CD4-positive, alpha-beta T cell (primary cell): Measurements from ENCODE around the gene MRPL45. TPM values are rescaled to one million over a fixed set of nuclear protein-coding genes. Genes with fewer than 3 reads are reported as not detected.

Experiments used
- ATAC-seq: fragments of 200-7000 bp; cut with Tn5 transposase; one replicate; pipeline ENCODE4 v1.10.0; 2022; ENCODE audit warnings: mild to moderate bottlenecking; ENCODE audit not compliant: poor library complexity
- CTCF ChIA-PET: fragments of 350-600 bp; sonication (Branson Sonifier 250); formaldehyde crosslinking; loops from one replicate; lab custom pipeline; 2021; ENCODE audit warnings: antibody characterized with exemption, inconsistent platforms; lab: Charles Lee
- POLR2A ChIA-PET: fragments of 350-600 bp; sonication (Branson Sonifier 250); formaldehyde crosslinking; loops from one replicate; lab custom pipeline; 2021; ENCODE audit warnings: antibody characterized with exemption, inconsistent platforms; lab: Charles Lee
- DNase-seq, 14 experiments: peaks; one replicate each; pipeline ENCODE4 v3.0.0-alpha.2; 2013 to 2020; ENCODE audit warnings: mixed read lengths in 2 of 14
- H3K27ac ChIP-seq, 2 donors: one replicate each; pipeline versions ENCODE4 v1.5.1 to v1.7.0; 2013; ENCODE audit warnings: low read length in 2 of 2, low read depth in 1 of 2, mild to moderate bottlenecking in 1 of 2
- H3K27me3 ChIP-seq, 2 experiments: 1 replicate in 1 of 2; 2 replicates in 1 of 2; pipeline versions ENCODE4 v1.6.1 to v1.7.0; 2013; ENCODE audit warnings: low read length in 2 of 2, control low read depth in 1 of 2, mild to moderate bottlenecking in 1 of 2, moderate library complexity in 1 of 2; ENCODE audit not compliant: insufficient read depth in 2 of 2, control insufficient read depth in 1 of 2
- H3K36me3 ChIP-seq: one replicate; pipeline ENCODE4 v1.6.1; 2013; ENCODE audit warnings: low read length, control low read depth; ENCODE audit not compliant: insufficient read depth
- H3K4me1 ChIP-seq: one replicate; pipeline ENCODE4 v1.6.1; 2013; ENCODE audit warnings: low read length, control low read depth; ENCODE audit not compliant: insufficient read depth
- H3K4me3 ChIP-seq: one replicate; pipeline ENCODE4 v1.5.1; 2013; ENCODE audit warnings: mild to moderate bottlenecking, low read length, moderate library complexity
- H3K9me3 ChIP-seq, 2 experiments: 1 replicate in 1 of 2; 2 replicates in 1 of 2; pipeline versions ENCODE4 v1.6.1 to v1.7.0; 2013; ENCODE audit warnings: low read length in 2 of 2, mild to moderate bottlenecking in 2 of 2, control low read depth in 1 of 2, moderate library complexity in 1 of 2; ENCODE audit not compliant: control insufficient read depth in 1 of 2, insufficient read depth in 1 of 2
- H3K27ac Mint-ChIP-seq: one replicate; pipeline ENCODE4 v1.8.0; 2020; ENCODE audit warnings: mixed read lengths
- H3K27me3 Mint-ChIP-seq: one replicate; pipeline ENCODE4 v1.8.0; 2021; ENCODE audit warnings: mixed read lengths
- H3K36me3 Mint-ChIP-seq: one replicate; pipeline ENCODE4 v1.8.0; 2021; ENCODE audit warnings: low read depth, mixed read lengths
- H3K4me1 Mint-ChIP-seq: one replicate; pipeline ENCODE4 v1.8.0; 2021; ENCODE audit warnings: low read depth, mixed read lengths
- H3K4me3 Mint-ChIP-seq: one replicate; pipeline ENCODE4 v1.8.0; 2020; ENCODE audit warnings: mild to moderate bottlenecking, mixed read lengths
- H3K9me3 Mint-ChIP-seq: one replicate; pipeline ENCODE4 v1.8.0; 2020; ENCODE audit warnings: mixed read lengths
- intact Hi-C, 2 experiments: fragments of 100-400 bp; cut with DNase I in 1 of 2; cut with micrococcal nuclease in 1 of 2; formaldehyde crosslinking; loops; one replicate each; pipeline versions ENCODE4 v1.15.1 to v1.9.0; 2023 to 2025; cut with DNase I, micrococcal nuclease
- total RNA-seq, 174 experiments: library from RNA in 2 of 174; stranded (reverse) in 2 of 174; gene quantifications; one replicate each; pipeline ENCODE4 v1.2.3 and lab custom pipeline; 2021 to 2026
- TF ChIP-seq, protein P1 (sequence below): fragments of 200-600 bp; IDR thresholded peaks from one replicate; pipeline ENCODE4 v1.8.0; 2022; ENCODE audit warnings: antibody characterized with exemption, mild to moderate bottlenecking

Gene MRPL45
- total RNA-seq, 2 experiments from 2014 or later = 17.5 to 17.7 TPM

DNA sequence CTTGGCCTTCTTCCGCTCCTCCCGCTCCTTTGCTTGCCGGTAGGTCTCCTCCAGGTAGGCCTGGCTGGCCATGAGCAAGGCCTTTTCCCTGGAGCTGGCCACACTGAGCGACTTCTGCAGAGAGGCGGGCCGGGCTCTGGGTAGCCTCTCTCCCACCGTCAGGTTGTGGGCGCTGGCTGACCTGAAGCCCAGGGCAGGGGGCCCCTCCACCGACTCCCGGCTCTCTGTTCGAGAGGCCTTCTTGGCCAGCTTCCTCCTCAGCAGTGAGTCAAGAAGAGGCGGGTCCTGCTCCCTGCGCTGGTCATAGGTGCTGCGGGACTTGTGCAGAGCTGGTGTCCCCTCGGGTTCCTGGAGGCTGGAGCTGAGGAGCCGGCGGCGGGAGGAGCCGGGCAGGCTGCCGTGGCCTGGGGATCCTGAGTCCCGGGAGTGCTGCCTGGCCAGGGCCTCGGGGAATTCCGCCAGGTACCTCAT, 34.0 kb downstream of the MRPL45 start:
- ChIA-PET CTCF (no interaction called here), POLR2A (no interaction called here)
- peaks cover 20% of the 10 kb centered on the region for H3K27me3 Mint-ChIP-seq
- no peak overlapping the region for H3K27ac Mint-ChIP-seq
- no peaks in the 10 kb centered on the region for H3K27me3 ChIP-seq
- peaks cover 12% of the 10 kb centered on the region for H3K4me1 Mint-ChIP-seq
- H3K4me3 ChIP-seq = no peak overlapping the region
- no peaks in the 10 kb centered on the region for H3K9me3 ChIP-seq
- H3K4me3 Mint-ChIP-seq = no peak overlapping the region
- intact Hi-C loops = no loop called here
- H3K36me3 Mint-ChIP-seq = no peaks in the 10 kb centered on the region
- DNase-seq (no peak), ATAC-seq (no peak)
- TF ChIP-seq, protein P1, sequence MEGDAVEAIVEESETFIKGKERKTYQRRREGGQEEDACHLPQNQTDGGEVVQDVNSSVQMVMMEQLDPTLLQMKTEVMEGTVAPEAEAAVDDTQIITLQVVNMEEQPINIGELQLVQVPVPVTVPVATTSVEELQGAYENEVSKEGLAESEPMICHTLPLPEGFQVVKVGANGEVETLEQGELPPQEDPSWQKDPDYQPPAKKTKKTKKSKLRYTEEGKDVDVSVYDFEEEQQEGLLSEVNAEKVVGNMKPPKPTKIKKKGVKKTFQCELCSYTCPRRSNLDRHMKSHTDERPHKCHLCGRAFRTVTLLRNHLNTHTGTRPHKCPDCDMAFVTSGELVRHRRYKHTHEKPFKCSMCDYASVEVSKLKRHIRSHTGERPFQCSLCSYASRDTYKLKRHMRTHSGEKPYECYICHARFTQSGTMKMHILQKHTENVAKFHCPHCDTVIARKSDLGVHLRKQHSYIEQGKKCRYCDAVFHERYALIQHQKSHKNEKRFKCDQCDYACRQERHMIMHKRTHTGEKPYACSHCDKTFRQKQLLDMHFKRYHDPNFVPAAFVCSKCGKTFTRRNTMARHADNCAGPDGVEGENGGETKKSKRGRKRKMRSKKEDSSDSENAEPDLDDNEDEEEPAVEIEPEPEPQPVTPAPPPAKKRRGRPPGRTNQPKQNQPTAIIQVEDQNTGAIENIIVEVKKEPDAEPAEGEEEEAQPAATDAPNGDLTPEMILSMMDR = no peak
- H3K9me3 Mint-ChIP-seq = no peaks in the 10 kb centered on the region
- no peak overlapping the region for H3K27ac ChIP-seq
- no peaks in the 10 kb centered on the region for H3K4me1 ChIP-seq
- H3K36me3 ChIP-seq = no peaks in the 10 kb centered on the region

DNA sequence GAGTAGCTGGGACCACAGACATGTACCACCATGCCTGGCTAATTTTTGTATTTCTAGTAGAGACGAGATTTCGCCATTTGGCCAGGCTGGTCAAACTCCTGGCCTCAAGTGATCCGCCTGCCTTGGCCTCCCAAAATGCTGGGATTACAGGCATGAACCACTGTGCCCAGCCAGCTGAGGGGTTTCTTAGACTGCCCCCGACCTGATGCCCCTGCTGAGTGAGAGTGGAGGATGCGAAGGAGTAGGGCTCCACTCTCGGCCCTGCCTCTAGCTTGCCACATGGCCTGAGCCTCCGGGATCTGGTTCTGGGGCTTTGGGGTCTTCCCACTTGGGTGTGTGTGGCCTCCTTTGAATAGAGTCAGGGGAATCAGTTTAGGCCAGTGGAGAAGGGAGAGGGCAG, 35.8 kb downstream of the MRPL45 start:
- Mint-ChIP-seq H3K9me3 (no peaks in the 10 kb centered on the region), H3K4me1 (peaks cover under 1% of the 10 kb centered on the region), H3K27me3 (peaks cover 20% of the 10 kb centered on the region), H3K27ac (no peak overlapping the region), H3K4me3 (no peak overlapping the region), H3K36me3 (no peaks in the 10 kb centered on the region)
- no peak for DNase-seq
- CTCF ChIA-PET = no interaction called here
- H3K27ac ChIP-seq = no peak overlapping the region
- POLR2A ChIA-PET = no interaction called here
- H3K36me3 ChIP-seq = no peaks in the 10 kb centered on the region
- ATAC-seq = no peak
- H3K4me1 ChIP-seq = no peaks in the 10 kb centered on the region
- H3K4me3 ChIP-seq = no peak overlapping the region
- no peaks in the 10 kb centered on the region for H3K27me3 ChIP-seq
- TF ChIP-seq, protein P1 = no peak
- no peaks in the 10 kb centered on the region for H3K9me3 ChIP-seq
- intact Hi-C loops = no loop called here

DNA sequence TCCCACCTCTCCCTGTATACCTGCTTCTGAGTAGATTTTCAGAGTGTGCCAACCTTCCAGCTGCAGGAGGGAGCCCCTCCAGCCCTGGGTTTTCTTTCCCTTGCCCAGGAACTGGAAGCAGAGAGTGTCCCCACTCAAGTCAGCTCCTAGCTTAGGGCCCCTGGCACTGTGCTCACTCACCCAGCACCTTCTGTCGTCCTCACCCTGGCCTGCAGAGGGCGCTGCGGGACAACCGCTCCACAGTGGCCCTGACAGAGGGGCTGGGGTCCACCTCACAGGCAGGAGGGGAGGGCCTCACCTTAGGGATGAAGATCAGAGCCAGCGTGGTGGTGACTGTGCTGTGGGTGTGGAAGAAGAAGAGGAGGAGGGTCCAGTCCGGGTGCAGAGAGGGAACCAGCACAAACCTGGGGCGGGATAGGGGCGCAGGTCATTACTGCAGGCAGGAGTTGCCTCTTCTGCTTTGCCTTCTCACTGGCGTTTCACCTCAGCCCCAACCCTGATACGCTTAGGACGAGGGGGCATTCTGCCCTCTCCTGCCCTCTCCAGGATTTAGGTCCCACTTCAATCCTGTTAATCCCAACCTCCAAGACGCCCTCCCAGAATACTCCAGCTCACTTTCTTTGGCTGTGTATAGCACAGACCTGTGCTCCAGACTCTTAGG, 36.8 kb downstream of the MRPL45 start:
- no peaks in the 10 kb centered on the region for H3K4me1 Mint-ChIP-seq
- Histone ChIP-seq H3K27ac (no peak overlapping the region), H3K4me3 (no peak overlapping the region), H3K4me1 (no peaks in the 10 kb centered on the region), H3K36me3 (no peaks in the 10 kb centered on the region), H3K9me3 (no peaks in the 10 kb centered on the region), H3K27me3 (no peaks in the 10 kb centered on the region)
- POLR2A ChIA-PET = no interaction called here
- CTCF ChIA-PET = no interaction called here
- ATAC-seq (peak; percentile 51), DNase-seq (peak in 11 of 14 experiments; percentile 4 to 54 (median 23))
- no peaks in the 10 kb centered on the region for H3K36me3 Mint-ChIP-seq
- TF ChIP-seq, protein P1 = no peak
- H3K4me3 Mint-ChIP-seq = no peak overlapping the region
- peaks cover 20% of the 10 kb centered on the region for H3K27me3 Mint-ChIP-seq
- intact Hi-C loops = no loop called here
- no peaks in the 10 kb centered on the region for H3K9me3 Mint-ChIP-seq
- H3K27ac Mint-ChIP-seq = no peak overlapping the region
